HUES48 (cell line): ENCODE results near the gene KLC3.

ENCODE experiments used
- H3K27ac ChIP-seq: one replicate; pipeline ENCODE4 v1.7.0; 2013; ENCODE audit warnings: low read depth, low read length, inconsistent platforms
- H3K27me3 ChIP-seq: 2 replicates; pipeline ENCODE4 v1.6.1; 2013; ENCODE audit warnings: mild to moderate bottlenecking, low read length; ENCODE audit not compliant: control insufficient read depth, insufficient read depth
- H3K36me3 ChIP-seq: 2 replicates; pipeline ENCODE4 v1.6.1; 2013; ENCODE audit warnings: low read length; ENCODE audit not compliant: control insufficient read depth, insufficient read depth
- H3K4me1 ChIP-seq: 2 replicates; pipeline ENCODE4 v1.6.1; 2013; ENCODE audit warnings: mild to moderate bottlenecking, low read length; ENCODE audit not compliant: control insufficient read depth, insufficient read depth
- H3K4me3 ChIP-seq: 2 replicates; pipeline ENCODE4 v1.5.1; 2013; ENCODE audit warnings: mild to moderate bottlenecking, low read depth, low read length
- H3K9ac ChIP-seq: 2 replicates; pipeline ENCODE4 v1.6.1; 2013; ENCODE audit warnings: mild to moderate bottlenecking, low read depth, low read length, moderate library complexity
- H3K9me3 ChIP-seq: 2 replicates; pipeline ENCODE4 v1.6.1; 2013; ENCODE audit warnings: low read length; ENCODE audit not compliant: control insufficient read depth, insufficient read depth

The KLC3 gene

GRCh38 chr19:45376045-45376724 lies 35.6 kb downstream of the KLC3 start:
- H3K36me3 ChIP-seq = no peaks in the 10 kb centered on the region
- no peak overlapping the region for H3K9ac ChIP-seq
- peak overlapping the region; percentile 42 for H3K27ac ChIP-seq
- no peaks in the 10 kb centered on the region for H3K27me3 ChIP-seq
- 0 out of 2 replicates have a peak, but pooled peaks cover 2% of the 10 kb centered on the region for H3K4me1 ChIP-seq
- no peak overlapping the region for H3K4me3 ChIP-seq
- H3K9me3 ChIP-seq = no peaks in the 10 kb centered on the region

- H3K4me1 ChIP-seq = 0 out of 2 replicates have a peak, but pooled peaks cover 2% of the 10 kb centered on the region
- no peaks in the 10 kb centered on the region for H3K36me3 ChIP-seq
- no peak overlapping the region for H3K27ac ChIP-seq
- no peak overlapping the region for H3K4me3 ChIP-seq
- H3K27me3 ChIP-seq = peaks cover 2% of the 10 kb centered on the region
- H3K9me3 ChIP-seq = no peaks in the 10 kb centered on the region
- H3K9ac ChIP-seq = no peak overlapping the region
Measured at GRCh38 chr19:45380107-45380506, 39.6 kb downstream of the KLC3 start.

- no peaks in the 10 kb centered on the region for H3K36me3 ChIP-seq
- no peak overlapping the region for H3K4me3 ChIP-seq
- no peak overlapping the region for H3K9ac ChIP-seq
- H3K27me3 ChIP-seq = peaks cover 14% of the 10 kb centered on the region
- H3K4me1 ChIP-seq = no peaks in the 10 kb centered on the region
- H3K27ac ChIP-seq = no peak overlapping the region
- H3K9me3 ChIP-seq = no peaks in the 10 kb centered on the region
Measured at GRCh38 chr19:45382426-45382825, 41.9 kb downstream of the KLC3 start.

- Histone ChIP-seq H3K9me3 (no peaks in the 10 kb centered on the region), H3K9ac (no peak overlapping the region), H3K4me3 (no peak overlapping the region; the same call in 1 of the 2 replicates), H3K4me1 (no peaks in the 10 kb centered on the region), H3K27me3 (peaks cover 14% of the 10 kb centered on the region), H3K27ac (no peak overlapping the region), H3K36me3 (no peaks in the 10 kb centered on the region)
Measured at GRCh38 chr19:45385392-45386221, 45.1 kb downstream of the KLC3 start.

- Histone ChIP-seq H3K27ac (no peak overlapping the region), H3K9ac (no peak overlapping the region), H3K36me3 (peaks cover 4% of the 10 kb centered on the region; the same call in 1 of the 2 replicates), H3K4me1 (0 out of 2 replicates have a peak, but pooled peaks cover 3% of the 10 kb centered on the region), H3K4me3 (no peak overlapping the region), H3K27me3 (peaks cover 5% of the 10 kb centered on the region), H3K9me3 (no peaks in the 10 kb centered on the region)
Measured at GRCh38 chr19:45391346-45391745, 50.8 kb downstream of the KLC3 start.

- Histone ChIP-seq H3K36me3 (peaks cover 4% of the 10 kb centered on the region; the same call in 1 of the 2 replicates), H3K27me3 (peaks cover 8% of the 10 kb centered on the region; the same call in 1 of the 2 replicates), H3K9ac (no peak overlapping the region), H3K9me3 (no peaks in the 10 kb centered on the region), H3K4me1 (0 out of 2 replicates have a peak, but pooled peaks cover 3% of the 10 kb centered on the region), H3K27ac (no peak overlapping the region), H3K4me3 (no peak overlapping the region)
Measured at GRCh38 chr19:45391871-45392665, 51.5 kb downstream of the KLC3 start.

- Histone ChIP-seq H3K9me3 (no peaks in the 10 kb centered on the region), H3K4me1 (peaks cover 7% of the 10 kb centered on the region; the same call in 1 of the 2 replicates), H3K9ac (no peak overlapping the region), H3K27ac (no peak overlapping the region), H3K36me3 (peaks cover 4% of the 10 kb centered on the region; the same call in 1 of the 2 replicates), H3K4me3 (peak overlapping the region; percentile 47; the same call in 1 of the 2 replicates), H3K27me3 (peaks cover 17% of the 10 kb centered on the region; the same call in 1 of the 2 replicates)
Measured at GRCh38 chr19:45395821-45396617, 55.5 kb downstream of the KLC3 start.

- Histone ChIP-seq H3K9ac (no peak overlapping the region), H3K27me3 (peaks cover 17% of the 10 kb centered on the region), H3K27ac (no peak overlapping the region), H3K4me3 (no peak overlapping the region), H3K36me3 (no peaks in the 10 kb centered on the region), H3K4me1 (peaks cover 22% of the 10 kb centered on the region), H3K9me3 (no peaks in the 10 kb centered on the region)
Measured at GRCh38 chr19:45400192-45400591, 59.6 kb downstream of the KLC3 start.
